Measurements from ENCODE around the gene TEAD1.

Gene TEAD1

GRCh38 chr11:12680246-12680939, 6.2 kb downstream of the TEAD1 start:
- no peak overlapping the region for H3K27ac ChIP-seq
- TF ChIP-seq ZFX (IDR thresholded peaks at IDR 0.05; ENCODE audit: borderline replicate concordance), result no peak
- no peak for TF ChIP-seq CTCF (IDR thresholded peaks at IDR 0.05)

GRCh38 chr11:12680940-12681258, 6.7 kb downstream of the TEAD1 start:
- H3K27ac ChIP-seq, result no peak overlapping the region
- TF ChIP-seq CTCF (IDR thresholded peaks at IDR 0.05), result no peak
- no peak for TF ChIP-seq ZFX (IDR thresholded peaks at IDR 0.05; ENCODE audit: borderline replicate concordance)

GRCh38 chr11:12681466-12681865, 7.2 kb downstream of the TEAD1 start:
- TF ChIP-seq CTCF (IDR thresholded peaks at IDR 0.05), result no peak
- TF ChIP-seq ZFX (IDR thresholded peaks at IDR 0.05; ENCODE audit: borderline replicate concordance), result no peak
- no peak overlapping the region for H3K27ac ChIP-seq

GRCh38 chr11:12682288-12682687, 8.1 kb downstream of the TEAD1 start:
- no peak overlapping the region for H3K27ac ChIP-seq
- no peak for TF ChIP-seq CTCF (IDR thresholded peaks at IDR 0.05)
- no peak for TF ChIP-seq ZFX (IDR thresholded peaks at IDR 0.05; ENCODE audit: borderline replicate concordance)

GRCh38 chr11:12682737-12683500, 8.7 kb downstream of the TEAD1 start:
- H3K27ac ChIP-seq, result no peak overlapping the region
- TF ChIP-seq ZFX (IDR thresholded peaks at IDR 0.05; ENCODE audit: borderline replicate concordance), result no peak
- no peak for TF ChIP-seq CTCF (IDR thresholded peaks at IDR 0.05)

GRCh38 chr11:12683874-12684273, 9.7 kb downstream of the TEAD1 start:
- H3K27ac ChIP-seq, result no peak overlapping the region
- TF ChIP-seq CTCF (IDR thresholded peaks at IDR 0.05) (no peak), ZFX (IDR thresholded peaks at IDR 0.05; ENCODE audit: borderline replicate concordance) (no peak)

GRCh38 chr11:12684315-12684714, 10.1 kb downstream of the TEAD1 start:
- TF ChIP-seq ZFX (IDR thresholded peaks at IDR 0.05; ENCODE audit: borderline replicate concordance), result no peak
- TF ChIP-seq CTCF (IDR thresholded peaks at IDR 0.05), result no peak

More at GRCh38 chr11:12684315-12684714, 10.1 kb downstream of the TEAD1 start:
- no peak overlapping the region for H3K27ac ChIP-seq

All from 22Rv1 (cell line).